ENCODE results near the gene RFK. TPM values are rescaled to one million over a fixed set of nuclear protein-coding genes. Genes with fewer than 3 reads are reported as not detected.

Gene RFK
- total RNA-seq, 1 experiment from 2014 or later, result 14.0 TPM

GRCh38 chr9:76352026-76352620, 42.1 kb downstream of the RFK start:
- H3K4me1 Mint-ChIP-seq (ENCODE audit: low read depth, unreplicated experiment), result no peaks in the 10 kb centered on the region
- no peak for DNase-seq
- CTCF ChIA-PET, result no interaction called here
- H3K9me3 Mint-ChIP-seq (ENCODE audit: low read depth, unreplicated experiment), result peaks cover 3% of the 10 kb centered on the region
- no peaks in the 10 kb centered on the region for H3K36me3 Mint-ChIP-seq (ENCODE audit: insufficient read depth, unreplicated experiment)
- no peak overlapping the region for H3K27ac Mint-ChIP-seq (ENCODE audit: unreplicated experiment)
- intact Hi-C loops (cut with micrococcal nuclease; ENCODE audit: unreplicated experiment), result no loop called here
- no peak overlapping the region for H3K4me3 Mint-ChIP-seq (ENCODE audit: low read depth, unreplicated experiment)
- no TSS peak for BruUV-seq (replicated peaks)
- no peak for TF ChIP-seq CTCF (IDR thresholded peaks at IDR 0.05; ENCODE audit: unreplicated experiment)
- no peaks in the 10 kb centered on the region for H3K27me3 Mint-ChIP-seq (ENCODE audit: unreplicated experiment)

GRCh38 chr9:76351006-76351405, 43.2 kb downstream of the RFK start:
- DNase-seq, result no peak
- Mint-ChIP-seq H3K4me3 (ENCODE audit: low read depth, unreplicated experiment) (no peak overlapping the region), H3K9me3 (ENCODE audit: low read depth, unreplicated experiment) (peaks cover 3% of the 10 kb centered on the region), H3K27me3 (ENCODE audit: unreplicated experiment) (no peaks in the 10 kb centered on the region), H3K36me3 (ENCODE audit: insufficient read depth, unreplicated experiment) (no peaks in the 10 kb centered on the region), H3K4me1 (ENCODE audit: low read depth, unreplicated experiment) (no peaks in the 10 kb centered on the region), H3K27ac (ENCODE audit: unreplicated experiment) (no peak overlapping the region)
- TF ChIP-seq CTCF (IDR thresholded peaks at IDR 0.05; ENCODE audit: unreplicated experiment), result no peak
- no TSS peak for BruUV-seq (replicated peaks)
- intact Hi-C loops (cut with micrococcal nuclease; ENCODE audit: unreplicated experiment), result no loop called here
- CTCF ChIA-PET, result no interaction called here

GRCh38 chr9:76349865-76350264, 44.4 kb downstream of the RFK start:
- Mint-ChIP-seq H3K4me3 (ENCODE audit: low read depth, unreplicated experiment) (no peak overlapping the region), H3K36me3 (ENCODE audit: insufficient read depth, unreplicated experiment) (no peaks in the 10 kb centered on the region), H3K27ac (ENCODE audit: unreplicated experiment) (no peak overlapping the region), H3K9me3 (ENCODE audit: low read depth, unreplicated experiment) (peaks cover 3% of the 10 kb centered on the region), H3K27me3 (ENCODE audit: unreplicated experiment) (no peaks in the 10 kb centered on the region), H3K4me1 (ENCODE audit: low read depth, unreplicated experiment) (no peaks in the 10 kb centered on the region)
- no peak for DNase-seq
- no TSS peak for BruUV-seq (replicated peaks)
- intact Hi-C loops (cut with micrococcal nuclease; ENCODE audit: unreplicated experiment), result no loop called here
- CTCF ChIA-PET, result no interaction called here
- no peak for TF ChIP-seq CTCF (IDR thresholded peaks at IDR 0.05; ENCODE audit: unreplicated experiment)

- TF ChIP-seq CTCF (IDR thresholded peaks at IDR 0.05; ENCODE audit: unreplicated experiment), result no peak
- CTCF ChIA-PET, result no interaction called here
- Mint-ChIP-seq H3K27me3 (ENCODE audit: unreplicated experiment) (no peaks in the 10 kb centered on the region), H3K27ac (ENCODE audit: unreplicated experiment) (no peak overlapping the region), H3K4me3 (ENCODE audit: low read depth, unreplicated experiment) (no peak overlapping the region), H3K9me3 (ENCODE audit: low read depth, unreplicated experiment) (no peaks in the 10 kb centered on the region), H3K4me1 (ENCODE audit: low read depth, unreplicated experiment) (no peaks in the 10 kb centered on the region), H3K36me3 (ENCODE audit: insufficient read depth, unreplicated experiment) (no peaks in the 10 kb centered on the region)
- intact Hi-C loops (cut with micrococcal nuclease; ENCODE audit: unreplicated experiment), result no loop called here
- DNase-seq, result no peak
- BruUV-seq (replicated peaks), result no TSS peak
Observed at GRCh38 chr9:76342858-76343257, 51.4 kb downstream of the RFK start.
